ENCODE measurements around the gene IL12RB1. TPM values are rescaled to one million over a fixed set of nuclear protein-coding genes. Genes with fewer than 3 reads are reported as not detected.
"Not testable (repeated sequence)": the region's sequence is repeated elsewhere in the genome, so short reads cannot be mapped to it uniquely, and the experiment has no call there.

Gene IL12RB1
- total and polyA plus RNA-seq, 7 donors, result 0.14 to 0.53 (median 0.17) TPM; not detected in 1

DNA sequence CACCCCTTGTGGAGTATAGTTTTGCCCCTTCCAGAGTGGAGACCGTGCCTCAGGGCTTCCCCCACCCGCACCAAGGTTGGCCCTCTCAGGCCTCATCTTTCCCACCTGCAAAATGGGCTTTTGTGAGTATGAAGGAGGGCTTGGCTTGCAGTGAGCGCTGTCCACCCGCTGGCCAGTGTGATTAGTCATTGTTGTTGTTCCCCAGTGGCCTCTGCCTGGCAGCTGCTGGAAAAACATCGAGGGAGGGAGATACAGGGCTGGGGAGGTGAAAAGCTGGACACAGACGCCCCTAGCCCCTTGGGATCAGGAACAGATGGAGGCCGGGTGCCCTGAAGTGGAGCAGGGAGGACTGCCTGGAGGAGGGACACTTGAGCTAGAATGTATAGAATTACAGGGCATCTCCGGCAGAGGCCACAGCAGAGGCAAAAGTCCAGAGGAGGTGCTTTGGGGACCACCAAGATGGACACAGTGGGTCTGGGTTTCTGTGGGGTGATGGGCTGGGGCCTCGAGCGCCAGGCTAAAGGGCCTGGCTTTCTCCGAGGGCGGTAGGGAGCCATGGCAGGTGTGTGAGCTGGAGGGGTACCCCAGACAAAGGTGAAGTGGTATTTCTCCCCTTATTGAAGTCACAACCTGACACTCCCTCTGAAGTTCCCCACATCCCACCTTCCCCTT lies 3.9 kb upstream of the IL12RB1 start:
- intact Hi-C loops (cut with DNase I), result no loop called here
- ATAC-seq (no peak), DNase-seq (no peak)
- Histone ChIP-seq H3K9me3 (no peaks in the 10 kb centered on the region), H3K4me1 (no peaks in the 10 kb centered on the region), H3K27ac (no peak overlapping the region), H3K27me3 (ENCODE audit: insufficient read depth in 3 of 3, low read length in 2 of 3) (peaks cover 0 to 11% (median 0%) of the 10 kb centered on the region in 3 donors), H3K4me3 (no peak overlapping the region), H3K36me3 (ENCODE audit: insufficient read depth in 1 of 2, low read depth in 1 of 2) (no peaks in the 10 kb centered on the region)
- TF ChIP-seq, protein P1, sequence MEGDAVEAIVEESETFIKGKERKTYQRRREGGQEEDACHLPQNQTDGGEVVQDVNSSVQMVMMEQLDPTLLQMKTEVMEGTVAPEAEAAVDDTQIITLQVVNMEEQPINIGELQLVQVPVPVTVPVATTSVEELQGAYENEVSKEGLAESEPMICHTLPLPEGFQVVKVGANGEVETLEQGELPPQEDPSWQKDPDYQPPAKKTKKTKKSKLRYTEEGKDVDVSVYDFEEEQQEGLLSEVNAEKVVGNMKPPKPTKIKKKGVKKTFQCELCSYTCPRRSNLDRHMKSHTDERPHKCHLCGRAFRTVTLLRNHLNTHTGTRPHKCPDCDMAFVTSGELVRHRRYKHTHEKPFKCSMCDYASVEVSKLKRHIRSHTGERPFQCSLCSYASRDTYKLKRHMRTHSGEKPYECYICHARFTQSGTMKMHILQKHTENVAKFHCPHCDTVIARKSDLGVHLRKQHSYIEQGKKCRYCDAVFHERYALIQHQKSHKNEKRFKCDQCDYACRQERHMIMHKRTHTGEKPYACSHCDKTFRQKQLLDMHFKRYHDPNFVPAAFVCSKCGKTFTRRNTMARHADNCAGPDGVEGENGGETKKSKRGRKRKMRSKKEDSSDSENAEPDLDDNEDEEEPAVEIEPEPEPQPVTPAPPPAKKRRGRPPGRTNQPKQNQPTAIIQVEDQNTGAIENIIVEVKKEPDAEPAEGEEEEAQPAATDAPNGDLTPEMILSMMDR (IDR thresholded peaks at IDR 0.05), result no peak
- 55 to 64% (median 57%) methylated on average over 12 of the region's 12 CpGs for WGBS, 3 donors

DNA sequence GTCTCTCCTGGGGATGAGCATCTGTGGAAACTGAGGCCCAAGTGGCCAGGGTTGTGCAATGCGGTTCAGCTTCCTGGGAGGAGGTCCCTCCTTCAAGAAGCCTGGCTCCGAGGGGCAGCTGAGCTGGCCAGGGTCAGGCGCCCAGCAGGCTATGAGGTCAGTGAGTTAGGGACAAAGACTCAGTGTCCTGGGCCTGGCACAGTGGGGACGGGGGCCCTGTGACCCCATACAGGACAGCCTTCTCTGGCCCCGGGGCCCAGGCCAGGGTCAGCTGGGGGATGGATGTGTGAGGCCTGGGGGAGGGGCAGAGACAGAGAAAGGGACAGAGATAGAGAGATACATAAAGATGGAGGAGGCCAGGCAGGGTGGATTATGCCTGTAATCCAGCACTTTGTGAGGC lies 3.0 kb upstream of the IL12RB1 start:
- no peak for DNase-seq
- Histone ChIP-seq H3K9me3 (no peaks in the 10 kb centered on the region), H3K36me3 (ENCODE audit: insufficient read depth in 1 of 2, low read depth in 1 of 2) (no peaks in the 10 kb centered on the region), H3K4me1 (no peaks in the 10 kb centered on the region), H3K27me3 (ENCODE audit: insufficient read depth in 3 of 3, low read length in 2 of 3) (peaks cover 0 to 11% (median 0%) of the 10 kb centered on the region in 3 donors), H3K4me3 (no peak overlapping the region), H3K27ac (no peak overlapping the region)
- intact Hi-C loops (cut with DNase I), result no loop called here
- 71 to 79% (median 72%) methylated on average over 5 of the region's 5 CpGs for WGBS, 3 donors
- TF ChIP-seq, protein P1 (IDR thresholded peaks at IDR 0.05), result no peak
- no peak for ATAC-seq

DNA sequence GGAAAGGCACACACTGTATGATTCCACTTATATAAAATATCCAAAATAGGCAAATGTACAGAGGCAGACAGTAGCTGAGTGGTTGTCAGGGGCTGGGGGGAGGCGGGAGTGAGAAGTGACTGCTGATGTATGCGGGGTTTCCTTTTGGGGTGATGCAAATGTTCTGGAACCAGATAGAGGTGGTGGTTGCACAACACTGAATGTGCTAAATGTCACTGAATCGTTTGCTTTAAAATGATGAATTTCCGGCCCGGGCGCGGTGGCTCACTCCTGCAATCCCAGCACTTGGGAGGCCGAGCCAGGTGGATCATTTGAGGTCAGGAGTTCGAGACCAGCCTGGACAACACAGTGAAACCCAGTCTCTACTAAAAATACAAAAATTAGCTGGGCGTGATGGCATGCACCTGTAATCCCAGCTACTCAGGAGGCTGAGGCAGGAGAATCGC lies 2.4 kb upstream of the IL12RB1 start:
- H3K4me3 ChIP-seq, result not testable (repeated sequence)

DNA sequence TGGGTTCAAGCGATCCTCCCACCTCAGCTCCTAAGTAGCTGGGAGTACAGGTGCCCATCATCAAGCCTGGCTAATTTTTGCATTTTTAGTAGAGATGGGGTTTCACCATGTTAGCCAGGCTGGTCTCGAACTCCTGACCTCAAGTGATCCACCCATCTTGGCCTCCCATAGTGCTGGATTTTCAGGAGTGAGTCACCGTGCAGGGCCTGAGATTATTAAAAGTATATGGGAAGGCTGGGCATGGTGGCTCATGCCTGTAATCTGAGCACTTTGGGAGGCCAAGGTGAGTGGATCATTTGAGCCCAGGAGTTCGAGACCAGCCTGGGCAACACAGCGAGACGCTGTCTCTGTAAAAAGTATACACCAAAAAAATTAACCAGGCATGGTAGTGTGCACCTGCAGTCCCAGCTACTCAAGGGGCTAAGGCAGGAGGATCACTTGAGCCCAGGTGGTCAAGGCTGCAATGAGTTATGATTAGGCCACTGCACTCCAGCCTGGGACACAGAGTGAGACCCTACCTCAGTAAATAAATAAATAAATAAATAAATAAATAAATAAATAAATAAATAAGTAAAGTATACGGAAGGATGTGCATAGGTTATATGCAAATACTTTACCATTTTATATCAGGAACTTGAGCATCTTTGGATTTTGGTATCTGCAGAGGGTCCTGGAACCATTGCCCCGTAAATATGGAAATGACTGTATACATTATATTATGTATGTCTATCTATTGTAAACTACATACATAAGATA lies 854 bp downstream of the IL12RB1 start:
- intact Hi-C loops (cut with DNase I), result no loop called here
- Histone ChIP-seq H3K27ac (no peak overlapping the region), H3K4me1 (no peaks in the 10 kb centered on the region), H3K27me3 (ENCODE audit: insufficient read depth in 3 of 3, low read length in 2 of 3) (peaks cover 0 to 1% (median 0%) of the 10 kb centered on the region in 3 donors), H3K4me3 (no peak overlapping the region), H3K9me3 (no peaks in the 10 kb centered on the region), H3K36me3 (ENCODE audit: insufficient read depth in 1 of 2, low read depth in 1 of 2) (no peaks in the 10 kb centered on the region)
- TF ChIP-seq, protein P1 (IDR thresholded peaks at IDR 0.05), result no peak
- DNase-seq (no peak), ATAC-seq (no peak)
- 81 to 84% (median 83%) methylated on average over 8 of the region's 8 CpGs for WGBS, 3 donors

More for the DNA sequence above, 2.4 kb upstream of the IL12RB1 start:
- H3K4me1 ChIP-seq; H3K36me3 ChIP-seq (ENCODE audit: insufficient read depth in 1 of 2, low read depth in 1 of 2); intact Hi-C loops (cut with DNase I); H3K27ac ChIP-seq; H3K9me3 ChIP-seq; ATAC-seq; DNase-seq: not testable (repeated sequence)
- WGBS, 3 donors, result 71 to 76% (median 75%) methylated on average over 11 of the region's 11 CpGs
- peaks cover 0 to 11% (median 0%) of the 10 kb centered on the region in 3 donors for H3K27me3 ChIP-seq (ENCODE audit: insufficient read depth in 3 of 3, low read length in 2 of 3)

DNA sequence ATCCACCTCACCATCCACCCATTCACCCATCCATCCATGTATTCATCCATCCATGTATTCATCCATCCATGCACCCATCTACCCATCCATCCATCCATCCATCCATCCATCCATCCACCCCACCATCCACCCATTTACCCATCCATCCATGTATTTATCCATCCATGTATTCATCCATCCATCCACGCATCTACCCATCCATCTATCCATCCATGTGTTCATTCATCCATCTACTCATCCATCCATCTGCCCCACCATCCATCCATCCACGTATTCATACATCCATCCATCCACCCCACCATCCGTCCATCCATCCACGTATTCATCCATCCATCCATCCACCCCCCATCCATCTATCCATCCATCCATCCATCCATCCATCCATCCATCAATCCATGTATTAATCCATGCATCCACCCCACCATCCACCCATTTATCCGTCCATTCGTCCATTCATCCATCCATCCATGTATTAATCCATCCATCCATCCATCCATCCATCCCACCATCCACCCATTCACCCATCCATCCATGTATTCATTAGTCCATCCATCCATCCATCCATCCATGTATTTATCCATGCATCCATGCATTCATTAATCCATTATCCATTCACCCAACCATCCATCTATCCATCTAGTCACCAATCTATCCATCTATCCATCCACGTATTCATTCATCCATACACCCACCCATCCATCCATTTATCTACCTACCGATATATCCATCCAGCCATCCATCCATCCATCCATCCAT lies 2.6 kb downstream of the IL12RB1 start:
- no peaks in the 10 kb centered on the region for H3K9me3 ChIP-seq
- TF ChIP-seq, protein P1 (IDR thresholded peaks at IDR 0.05), result no peak
- peaks cover 0 to 1% (median 0%) of the 10 kb centered on the region in 3 donors for H3K27me3 ChIP-seq (ENCODE audit: insufficient read depth in 3 of 3, low read length in 2 of 3)
- H3K27ac ChIP-seq, result no peak overlapping the region
- 68 to 83% (median 77%) methylated on average over 8 of the region's 8 CpGs for WGBS, 3 donors
- intact Hi-C loops (cut with DNase I), result no loop called here
- DNase-seq (no peak), ATAC-seq (no peak)
- H3K4me3 ChIP-seq, result no peak overlapping the region
- no peaks in the 10 kb centered on the region for H3K36me3 ChIP-seq (ENCODE audit: insufficient read depth in 1 of 2, low read depth in 1 of 2)
- H3K4me1 ChIP-seq, result no peaks in the 10 kb centered on the region
